Left renal pelvis (tissue), 4 donors: Measurements from ENCODE around the gene GNAQ. TPM values are rescaled to one million over a fixed set of nuclear protein-coding genes. Genes with fewer than 3 reads are reported as not detected.
"Not testable (repeated sequence)": the region's sequence is repeated elsewhere in the genome, so short reads cannot be mapped to it uniquely, and the experiment has no call there.

Source experiments
- DNase-seq, 4 donors: peaks; one replicate each; pipeline ENCODE4 v3.0.0-alpha.2; 2013; ENCODE audit warnings: low read depth in 4 of 4, low spot score in 3 of 4
- polyA plus RNA-seq, 4 donors: library from polyadenylated mRNA; unstranded; fragments of 120-200 nt; gene quantifications; one replicate each; pipeline ENCODE4 v1.2.1, GENCODE V29; 2013; ENCODE audit not compliant: insufficient read length in 4 of 4

Gene GNAQ
- polyA plus RNA-seq, 4 donors, result 60.6 to 75.1 (median 62.3) TPM

DNA sequence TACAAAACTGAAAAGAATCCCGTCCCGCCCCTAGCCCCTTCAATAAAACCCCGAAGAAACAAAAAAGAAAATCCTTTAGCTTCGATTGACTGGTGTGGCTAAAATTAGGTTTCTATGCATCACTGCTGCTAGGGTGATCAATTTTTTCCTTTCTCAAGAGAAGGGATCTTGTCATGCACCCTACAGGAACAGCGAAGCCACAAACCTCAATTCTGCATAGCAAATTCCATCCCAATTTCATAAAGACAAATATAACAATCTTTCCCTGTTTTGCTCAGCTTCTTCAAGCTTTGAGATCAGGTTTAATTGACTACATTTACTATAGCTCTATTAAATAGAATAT is 313.3 kb downstream of the GNAQ start:
- not testable (repeated sequence) for DNase-seq

DNA sequence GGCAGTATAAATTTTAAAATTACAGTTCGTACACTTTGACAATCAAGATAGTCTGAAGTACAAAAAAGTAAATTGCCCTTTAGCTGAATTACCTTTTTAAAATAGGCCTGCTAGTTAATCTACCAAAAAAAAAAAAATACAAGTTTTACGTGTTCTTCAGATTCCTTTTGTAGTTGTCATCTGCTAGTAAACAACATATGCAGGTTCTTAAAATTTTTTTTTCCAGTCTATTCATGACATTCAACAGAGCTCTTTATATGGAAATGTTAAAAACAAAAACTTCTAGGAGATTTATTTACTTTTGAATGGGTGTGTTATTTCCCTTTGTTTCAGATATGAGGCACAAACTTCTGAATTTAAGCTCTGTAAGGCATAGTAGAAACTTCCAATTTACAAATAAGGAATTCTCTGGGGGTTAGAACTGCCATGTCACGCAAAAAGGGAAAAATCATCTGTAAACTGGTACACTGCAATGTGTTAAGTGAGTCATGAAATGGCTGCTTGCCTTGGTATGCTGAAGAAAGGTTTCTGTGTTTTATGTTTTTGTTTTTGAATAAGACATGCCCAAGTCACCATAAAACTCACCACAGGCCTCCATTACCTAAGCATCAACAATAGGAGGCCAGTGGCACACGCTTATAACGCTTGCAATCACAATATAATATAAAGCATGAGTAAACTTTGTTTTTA is 313.9 kb downstream of the GNAQ start:
- not testable (repeated sequence) for DNase-seq

DNA sequence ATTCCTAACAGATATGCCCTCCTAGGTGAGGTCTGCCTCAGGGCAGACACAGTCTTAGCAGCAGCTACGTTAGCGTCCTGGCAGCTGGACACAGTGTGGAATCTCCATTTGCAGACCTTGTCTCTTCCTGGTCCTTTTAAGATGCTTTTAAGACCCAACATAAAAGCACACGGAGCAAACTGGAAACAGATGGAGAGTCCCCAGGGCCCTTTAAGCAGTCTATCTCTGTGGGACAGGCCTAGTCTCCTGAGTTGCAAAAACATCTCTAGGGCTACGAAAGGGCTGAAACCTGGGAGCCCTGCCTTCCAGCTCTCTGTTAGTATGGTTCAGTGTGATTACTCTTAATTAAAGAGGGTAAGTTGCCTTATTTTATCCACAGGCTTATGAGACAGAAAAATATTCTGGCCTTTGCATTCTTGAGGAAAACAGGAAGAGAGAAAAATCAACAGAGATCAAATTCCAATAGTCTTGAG is 317.5 kb downstream of the GNAQ start:
- DNase-seq, result no peak

DNA sequence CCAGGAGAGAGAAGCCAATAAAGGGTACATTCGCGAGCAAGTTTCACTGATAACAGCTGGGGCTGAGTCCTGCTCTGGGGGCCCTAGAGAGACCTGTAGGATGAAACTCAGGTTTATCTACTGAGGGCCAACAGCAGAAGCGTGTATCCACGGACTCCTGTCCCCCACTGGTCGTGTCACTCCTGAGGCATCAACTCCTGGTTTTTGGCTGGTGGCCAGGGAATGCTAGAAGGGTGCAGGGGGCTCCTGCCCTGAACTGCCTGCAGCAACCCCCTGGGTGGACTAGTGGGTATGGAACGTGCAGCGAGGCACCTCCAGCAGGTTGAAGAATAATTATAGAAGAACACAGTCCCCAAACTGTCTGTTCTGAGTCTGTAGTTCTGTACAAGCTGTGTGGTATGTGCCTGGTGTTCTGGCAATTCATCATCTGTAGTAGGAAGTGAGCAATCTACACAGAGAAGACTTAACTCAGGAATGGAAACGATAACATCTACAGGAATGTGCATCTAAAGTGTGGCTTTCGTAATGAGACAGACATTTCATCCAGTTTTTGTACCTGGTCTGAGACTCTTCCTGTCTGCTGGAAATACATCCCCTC is 319.0 kb downstream of the GNAQ start:
- no peak for DNase-seq

DNA sequence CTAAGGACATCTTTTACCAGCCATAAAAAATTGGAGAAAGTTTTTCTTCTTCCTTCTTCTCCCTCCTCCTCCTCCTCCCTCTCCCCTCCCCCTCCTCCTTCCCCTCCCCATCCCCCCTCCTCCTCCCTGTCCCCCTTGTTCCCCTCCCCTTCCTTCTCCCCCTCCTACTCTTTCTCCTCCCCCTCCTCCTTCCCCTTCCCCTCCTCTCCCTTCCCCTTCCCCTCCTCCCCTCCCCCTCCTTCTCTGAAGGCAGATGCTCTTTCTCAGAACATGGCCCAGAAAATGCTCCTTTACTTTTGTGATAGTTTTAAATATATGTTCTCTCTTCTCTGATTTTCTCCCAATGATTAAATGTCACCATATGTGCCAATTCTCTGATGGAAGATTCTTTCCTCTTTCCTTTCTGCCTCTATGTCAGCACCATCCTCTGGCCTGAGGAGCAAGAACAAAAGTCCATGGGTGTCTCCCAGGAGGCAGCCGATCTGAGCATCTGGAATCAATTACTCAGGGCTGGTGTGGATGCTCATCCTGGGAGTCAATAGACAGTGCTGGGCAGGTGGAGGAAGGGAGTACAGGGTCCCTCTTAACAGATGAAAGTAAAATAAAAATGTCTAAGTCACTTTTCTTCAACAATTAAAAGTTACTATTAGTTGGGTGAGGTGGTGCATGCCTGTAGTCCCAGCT is 320.5 kb downstream of the GNAQ start:
- DNase-seq, result no peak

DNA sequence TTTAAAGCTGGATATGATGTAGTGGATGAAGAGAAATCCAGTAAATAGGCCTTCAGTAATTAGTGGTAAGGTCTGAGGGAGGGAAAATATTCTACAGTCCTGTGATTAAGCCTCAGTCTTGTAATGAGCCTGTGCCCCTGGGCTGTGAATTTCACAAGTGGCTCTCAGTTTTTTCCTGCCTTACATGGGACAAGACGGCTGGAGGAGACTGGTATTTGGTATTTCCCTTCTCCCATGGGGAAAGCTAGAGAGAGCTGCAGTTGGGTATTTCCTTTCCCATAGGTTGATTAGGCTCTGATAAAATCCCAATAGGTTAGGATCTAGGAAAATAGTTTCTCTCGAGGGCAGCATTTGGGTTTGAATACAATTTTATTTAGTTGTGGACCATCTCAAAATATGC is 321.3 kb downstream of the GNAQ start:
- DNase-seq, result no peak

DNA sequence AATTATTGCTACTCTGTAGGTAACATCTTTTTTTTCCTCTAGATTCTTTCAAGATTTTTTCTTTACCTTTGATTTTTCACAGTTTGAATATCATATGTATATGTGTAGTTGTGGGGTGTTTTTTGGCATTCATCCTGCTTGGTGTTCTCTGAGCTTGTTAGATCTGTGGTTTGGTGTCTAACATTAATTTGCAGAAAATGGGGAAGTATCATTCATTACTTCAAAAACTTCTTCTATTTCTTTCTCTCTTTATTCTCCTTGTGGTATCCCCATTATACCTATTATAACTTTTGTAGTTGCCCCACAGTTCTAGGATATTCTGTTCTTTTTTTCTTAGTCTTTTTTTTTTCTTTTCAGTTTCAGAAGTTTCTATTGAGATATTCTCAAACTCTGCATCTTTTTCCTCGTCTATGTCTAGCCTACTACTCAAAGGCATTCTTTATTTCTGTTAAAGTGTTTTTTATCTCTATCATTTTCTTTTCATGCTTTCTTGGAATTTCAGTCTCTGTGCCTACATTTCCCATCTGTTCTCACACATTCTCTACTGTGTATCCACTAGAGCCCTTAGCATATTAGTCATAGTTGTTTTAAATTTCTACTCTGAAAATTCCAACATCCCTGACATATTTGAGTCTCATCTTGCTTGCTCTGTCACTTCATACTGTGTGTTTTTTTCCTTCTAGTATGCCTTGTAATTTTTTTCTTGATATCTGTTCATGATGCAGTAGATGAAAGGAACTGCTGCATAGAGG is 323.4 kb downstream of the GNAQ start:
- DNase-seq, result no peak

DNA sequence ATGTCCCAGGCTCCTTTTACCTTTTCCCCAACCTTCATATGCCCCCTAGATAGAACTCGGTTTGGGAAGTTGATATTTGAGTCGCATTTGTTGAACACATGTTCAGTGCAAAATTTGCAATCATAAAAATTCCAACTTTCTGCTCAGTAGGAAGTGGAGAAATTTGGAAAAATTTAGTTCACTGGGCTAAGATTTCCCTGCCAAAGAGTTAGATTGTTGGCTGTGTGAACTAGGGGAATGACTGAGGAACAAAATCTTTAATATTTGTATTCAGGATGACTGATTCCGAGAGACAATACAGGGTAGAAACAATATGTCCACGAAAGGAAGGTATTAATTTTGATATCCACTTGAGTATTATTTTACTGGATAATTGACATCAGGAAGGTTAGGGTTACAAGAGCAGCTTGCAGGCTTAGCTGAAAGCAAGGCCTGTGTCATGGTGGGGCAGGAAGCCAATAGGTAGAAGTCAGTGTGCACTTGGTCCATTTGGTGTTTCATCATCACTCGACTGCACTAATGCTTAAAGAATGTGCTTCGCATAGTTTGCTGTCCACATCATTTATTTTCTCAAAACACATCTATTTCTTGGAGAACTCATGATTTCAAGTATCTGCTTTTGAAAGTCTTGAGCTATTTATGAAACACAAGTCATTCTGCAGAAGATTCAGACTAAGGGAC is 324.1 kb downstream of the GNAQ start:
- DNase-seq, result no peak

DNA sequence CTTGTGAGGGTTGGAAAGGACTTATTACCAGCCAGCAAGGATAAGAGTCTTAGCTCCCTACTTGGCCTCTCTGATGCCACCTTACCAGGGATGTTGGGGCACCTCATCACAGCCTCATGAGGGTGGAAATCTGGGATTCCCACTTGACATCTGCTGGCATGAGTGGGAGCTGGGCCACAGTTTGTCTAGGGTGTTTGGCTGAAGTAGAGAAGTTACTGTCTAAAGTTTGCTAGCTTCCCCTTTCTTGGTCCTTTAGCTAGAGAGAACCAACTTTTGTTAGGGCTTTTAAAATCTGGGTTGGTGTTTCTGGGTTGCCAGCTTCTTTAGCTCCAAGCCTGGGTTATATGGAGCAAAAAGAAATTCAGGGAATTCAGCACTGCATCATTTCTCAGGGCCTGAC is 326.0 kb downstream of the GNAQ start:
- no peak for DNase-seq

DNA sequence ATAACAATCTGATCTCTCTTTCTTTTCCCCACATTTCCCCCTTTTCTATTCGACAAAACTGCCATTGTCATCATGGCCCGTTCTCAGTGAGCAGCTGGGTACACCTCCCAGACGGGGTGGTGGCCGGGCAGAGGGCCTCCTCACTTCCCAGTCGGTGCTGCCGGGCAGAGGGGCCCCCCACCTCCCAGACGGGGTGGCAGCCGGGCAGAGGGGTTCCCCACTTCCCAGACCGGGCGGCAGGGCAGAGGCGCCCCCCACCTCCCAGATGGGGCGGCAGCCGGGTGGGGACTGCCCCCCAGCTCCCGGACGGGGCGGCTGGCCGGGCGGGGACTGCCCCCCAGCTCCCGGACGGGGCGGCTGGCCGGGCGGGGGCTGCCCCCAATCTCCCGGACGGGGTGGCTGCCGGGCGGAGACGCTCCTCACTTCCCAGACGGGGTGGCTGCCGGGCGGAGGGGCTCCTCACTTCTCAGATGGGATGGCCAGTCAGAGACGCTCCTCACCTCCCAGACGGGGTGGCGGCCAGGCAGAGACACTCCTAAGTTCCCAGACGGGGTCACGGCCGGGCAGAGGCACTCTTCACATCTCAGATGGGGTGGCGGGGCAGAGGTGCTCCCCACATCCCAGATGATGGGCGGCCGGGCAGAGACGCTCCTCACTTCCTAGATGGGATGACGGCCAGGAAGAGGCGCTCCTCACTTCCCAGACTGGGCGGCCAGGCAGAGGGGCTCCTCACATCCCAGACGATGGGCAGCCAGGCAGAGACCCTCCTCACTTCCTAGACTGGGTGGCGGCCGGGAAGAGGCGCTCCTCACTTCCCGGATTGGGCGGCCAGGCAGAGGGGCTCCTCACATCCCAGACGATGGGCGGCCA is 328.9 kb downstream of the GNAQ start:
- not testable (repeated sequence) for DNase-seq

DNA sequence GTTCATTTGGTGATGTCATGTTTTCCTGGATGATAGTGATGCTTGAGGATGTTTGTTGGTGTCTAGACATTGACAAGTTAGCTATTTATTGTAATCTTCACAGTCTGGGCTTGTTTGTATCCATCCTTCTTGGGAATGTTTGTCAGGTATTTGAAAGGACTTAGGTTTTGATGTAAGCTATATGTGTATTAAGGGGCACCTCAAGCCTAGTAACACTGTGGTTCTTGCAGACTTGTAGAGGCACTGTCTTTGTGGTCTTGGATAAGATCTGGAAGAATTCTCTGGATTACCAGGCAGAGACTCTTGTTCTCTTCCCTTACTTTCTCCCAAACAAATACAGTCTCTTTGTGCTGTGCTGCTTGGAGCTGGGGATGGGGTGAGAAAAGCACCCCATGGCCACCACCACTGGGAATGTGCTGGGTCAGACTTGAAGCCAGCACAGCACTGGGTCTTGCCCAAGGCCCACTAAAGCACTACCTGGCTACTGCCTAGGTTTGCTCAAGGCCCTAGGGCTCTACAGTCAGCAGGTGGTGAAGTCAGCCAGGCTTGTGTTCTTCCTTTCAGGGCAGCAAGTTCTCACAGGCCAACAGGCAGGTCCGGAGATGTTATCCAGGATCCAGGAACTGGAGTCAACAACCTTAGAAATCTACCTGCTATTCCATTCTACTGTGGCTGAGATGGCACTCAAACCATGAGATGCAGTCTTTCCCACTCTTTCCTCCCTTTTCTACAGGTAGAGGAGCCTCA is 334.2 kb downstream of the GNAQ start:
- no peak for DNase-seq

DNA sequence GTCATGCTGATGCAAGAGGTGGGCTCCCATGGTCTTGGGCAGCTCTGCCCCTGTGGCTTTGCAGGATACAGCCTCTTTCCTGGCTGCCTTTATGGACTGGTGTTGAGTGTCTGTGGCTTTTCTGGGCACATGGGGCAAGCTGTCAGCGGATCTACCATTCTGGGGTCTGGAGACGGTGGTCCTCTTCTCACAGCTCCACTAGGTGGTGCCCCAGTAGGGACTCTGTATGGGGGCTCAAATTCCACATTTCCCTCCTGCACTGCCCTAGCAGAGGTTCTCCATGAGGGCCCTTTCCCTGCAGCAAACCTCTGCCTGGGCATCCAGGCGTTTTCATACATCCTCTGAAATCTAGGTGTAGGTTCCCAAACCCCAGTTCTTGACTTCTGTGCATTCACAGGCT is 340.9 kb downstream of the GNAQ start:
- not testable (repeated sequence) for DNase-seq

DNA sequence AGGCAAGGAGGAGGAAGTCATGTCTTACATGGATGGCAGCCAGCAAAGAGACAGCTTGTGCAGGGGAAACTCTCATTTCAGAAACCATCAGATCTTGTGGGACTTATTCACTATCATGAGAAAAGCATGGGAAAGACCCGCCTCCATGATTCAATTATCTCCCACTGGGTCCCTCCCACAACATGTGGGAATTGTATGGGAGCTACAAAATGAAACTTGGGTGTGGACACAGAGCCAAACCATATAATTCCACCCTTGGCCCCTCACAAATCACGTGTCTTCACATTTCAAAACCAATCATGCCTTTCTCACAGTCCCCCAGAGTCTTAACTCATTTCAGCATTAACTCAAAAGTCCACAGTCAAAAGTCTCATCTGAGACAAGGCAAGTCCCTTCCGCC is 341.5 kb downstream of the GNAQ start:
- DNase-seq, result not testable (repeated sequence)

DNA sequence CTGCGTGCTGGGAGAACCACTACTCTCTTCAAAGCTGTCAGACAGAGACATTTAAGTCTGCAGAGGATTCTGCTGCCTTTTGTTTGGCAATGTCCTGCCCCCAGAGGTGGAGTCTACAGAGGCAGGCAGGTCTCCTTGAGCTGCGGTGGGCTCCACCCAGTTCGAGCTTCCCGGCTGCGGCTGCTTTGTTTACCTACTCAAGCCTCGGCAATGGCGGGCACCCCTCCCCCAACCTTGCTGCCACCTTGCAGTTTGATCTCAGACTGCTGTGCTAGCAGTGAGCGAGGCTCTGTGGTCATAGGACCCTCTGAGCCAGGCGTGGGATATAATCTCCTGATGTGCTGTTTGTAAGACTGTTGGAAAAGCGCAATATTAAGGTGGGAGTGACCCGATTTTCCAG is 343.9 kb downstream of the GNAQ start:
- not testable (repeated sequence) for DNase-seq

DNA sequence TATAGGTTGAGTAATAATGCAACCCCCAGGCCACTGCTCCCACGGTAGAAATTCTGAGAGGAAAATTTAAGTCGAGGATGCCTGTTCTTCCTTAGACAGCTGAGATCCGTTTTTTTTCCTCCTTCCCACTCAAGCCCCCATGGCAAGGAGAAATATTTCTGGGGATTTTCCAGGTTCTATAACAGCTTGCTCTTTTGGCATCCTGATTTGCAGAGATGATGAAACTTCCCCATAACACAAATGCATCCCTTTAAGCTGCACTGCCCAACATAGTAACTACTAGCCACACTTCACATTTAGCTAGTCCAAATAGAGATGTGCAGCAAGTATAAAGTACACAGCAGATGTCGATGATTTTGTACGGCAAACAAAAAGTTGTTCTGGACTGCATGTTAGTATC is 351.0 kb downstream of the GNAQ start:
- no peak for DNase-seq

DNA sequence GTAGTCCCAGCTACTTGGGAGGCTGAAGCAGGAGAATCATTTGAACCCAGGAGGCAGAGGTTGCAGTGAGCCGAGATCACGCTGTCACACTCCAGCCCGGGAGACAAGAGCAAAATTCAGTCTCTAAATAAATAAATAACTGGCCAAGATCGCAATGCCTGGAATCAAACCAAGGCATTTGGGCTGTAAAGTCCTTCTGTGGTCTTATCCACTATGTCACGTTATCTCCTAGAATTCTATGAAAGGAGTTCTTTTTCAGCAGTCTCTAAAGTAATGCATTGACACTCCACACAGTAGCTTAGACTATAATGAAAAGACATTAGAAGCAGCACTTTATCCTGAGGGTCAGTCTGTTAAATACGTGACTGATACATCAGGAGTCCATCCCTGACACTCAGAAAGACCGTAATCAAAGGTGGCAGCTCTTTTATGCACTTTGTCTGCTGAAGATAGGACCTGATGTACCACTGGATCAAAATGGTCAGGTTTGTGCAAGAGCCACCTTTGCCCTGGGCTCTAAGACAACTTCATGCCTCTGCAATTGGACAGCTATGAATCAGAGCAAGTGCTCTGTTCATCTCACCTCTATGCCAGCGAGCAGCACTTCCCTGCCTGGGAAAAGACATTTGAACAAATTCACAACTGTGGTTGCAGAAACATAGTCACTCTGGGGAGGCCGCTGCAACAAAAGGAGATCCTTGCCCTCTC is 351.8 kb downstream of the GNAQ start:
- no peak for DNase-seq

DNA sequence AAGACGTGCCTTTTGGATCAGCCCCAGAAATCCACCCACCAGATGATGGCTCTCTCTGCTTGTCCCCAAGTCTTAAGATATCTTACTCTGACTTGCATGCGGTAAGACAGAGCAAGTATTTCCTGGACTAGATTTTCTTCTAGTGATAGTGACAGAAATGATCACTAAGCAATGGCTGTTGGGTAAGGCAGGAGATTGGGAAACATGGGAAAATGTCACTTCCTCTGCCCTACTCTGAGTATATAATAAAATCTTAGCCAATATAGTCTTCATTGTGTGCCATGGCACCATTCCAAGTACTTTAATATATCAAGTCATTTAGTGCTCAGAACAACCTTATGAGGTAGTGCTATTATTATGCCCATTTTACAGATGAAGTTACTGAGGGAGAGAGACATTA is 352.5 kb downstream of the GNAQ start:
- no peak for DNase-seq

DNA sequence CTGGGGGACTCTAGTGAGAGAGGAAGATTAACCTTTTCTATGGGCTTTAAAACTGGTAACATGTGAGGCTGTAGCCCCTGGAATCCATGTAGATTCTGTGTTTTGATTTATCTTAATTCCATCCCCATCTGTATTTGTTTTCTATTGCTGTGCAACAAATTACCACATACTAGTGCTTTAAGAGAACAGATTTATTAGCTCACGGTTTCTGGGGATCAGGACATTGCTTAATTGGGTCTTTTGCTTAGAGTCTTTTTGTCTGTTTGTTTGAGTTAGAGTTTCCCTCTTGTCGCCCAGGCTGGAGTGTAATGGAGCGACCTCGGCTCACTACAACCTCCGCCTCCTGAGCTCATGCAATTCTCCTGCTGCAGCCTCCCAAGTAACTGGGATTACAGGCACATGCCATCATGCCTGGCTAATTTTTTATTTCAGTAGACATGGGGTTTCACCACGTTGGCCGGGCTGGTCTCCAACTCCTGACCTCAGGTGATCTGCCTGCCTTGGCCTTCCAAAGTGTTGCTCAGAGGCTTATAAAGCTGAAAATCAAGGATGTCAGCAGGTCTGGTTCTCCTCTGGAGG is 353.6 kb downstream of the GNAQ start:
- no peak for DNase-seq
